H9 (cell line): ENCODE data around the gene UNC5B. TPM values are rescaled to one million over a fixed set of nuclear protein-coding genes. Genes with fewer than 3 reads are reported as not detected.

Experiments used
- DNase-seq: peaks from one replicate; pipeline ENCODE4 v3.0.0-alpha.2; 2017
- H2AFZ ChIP-seq: one replicate; pipeline ENCODE4 v1.6.1; 2013; ENCODE audit warnings: mild to moderate bottlenecking, low read length, control low read depth, moderate library complexity
- H2AK5ac ChIP-seq: 2 replicates; pipeline ENCODE4 v1.6.1; 2013; ENCODE audit warnings: low read length, control low read depth, mixed read lengths; ENCODE audit not compliant: insufficient read length
- H2BK120ac ChIP-seq: one replicate; pipeline ENCODE4 v1.6.1; 2013; ENCODE audit warnings: low read depth, mild to moderate bottlenecking, low read length, control low read depth, inconsistent platforms; ENCODE audit not compliant: poor library complexity, severe bottlenecking
- H2BK12ac ChIP-seq: 2 replicates; pipeline ENCODE4 v1.6.1; 2013; ENCODE audit warnings: low read length, control low read depth, mixed read lengths, low read depth; ENCODE audit not compliant: insufficient read length
- H2BK15ac ChIP-seq: 2 replicates; pipeline ENCODE4 v1.6.1; 2013; ENCODE audit warnings: low read depth, low read length, control low read depth
- H2BK20ac ChIP-seq: one replicate; pipeline ENCODE4 v1.6.1; 2013; ENCODE audit warnings: low read depth, mild to moderate bottlenecking, low read length, control low read depth, inconsistent platforms; ENCODE audit not compliant: poor library complexity, severe bottlenecking
- H2BK5ac ChIP-seq: 2 replicates; pipeline ENCODE4 v1.6.1; 2013; ENCODE audit warnings: low read length, control low read depth, mixed read lengths; ENCODE audit not compliant: insufficient read length
- H3K14ac ChIP-seq: 2 replicates; pipeline ENCODE4 v1.6.1; 2013; ENCODE audit warnings: low read length, control low read depth; ENCODE audit not compliant: insufficient read depth
- H3K18ac ChIP-seq: 2 replicates; pipeline ENCODE4 v1.6.1; 2013; ENCODE audit warnings: low read depth, mild to moderate bottlenecking, mixed read lengths, low read length, control low read depth; ENCODE audit not compliant: insufficient read length
- H3K23ac ChIP-seq: 2 replicates; pipeline ENCODE4 v1.6.1; 2013; ENCODE audit warnings: low read length, control low read depth, mixed read lengths, low read depth; ENCODE audit not compliant: insufficient read length
- H3K23me2 ChIP-seq: 2 replicates; pipeline ENCODE4 v1.6.1; 2013; ENCODE audit warnings: low read depth, mild to moderate bottlenecking, mixed read lengths, low read length, control low read depth; ENCODE audit not compliant: insufficient read length, poor library complexity, severe bottlenecking
- H3K27ac ChIP-seq: 2 replicates; pipeline ENCODE4 v1.5.1; 2013; ENCODE audit warnings: low read length, control low read depth, mixed read lengths, low read depth; ENCODE audit not compliant: insufficient read length
- H3K27me3 ChIP-seq: 2 replicates; pipeline ENCODE4 v1.6.1; 2013; ENCODE audit warnings: low read length, control low read depth, inconsistent platforms; ENCODE audit not compliant: insufficient read depth
- H3K4ac ChIP-seq: 2 replicates; pipeline ENCODE4 v1.6.1; 2013; ENCODE audit warnings: low read depth, mild to moderate bottlenecking, control low read depth, inconsistent platforms, low read length, moderate library complexity
- H3K4me1 ChIP-seq: 2 replicates; pipeline ENCODE4 v1.6.1; 2013; ENCODE audit warnings: low read length, control low read depth, inconsistent platforms; ENCODE audit not compliant: insufficient read depth
- H3K4me2 ChIP-seq: 2 replicates; pipeline ENCODE4 v1.6.1; 2013; ENCODE audit warnings: low read length, control low read depth, mixed read lengths; ENCODE audit not compliant: insufficient read length, insufficient read depth
- H3K56ac ChIP-seq: 2 replicates; pipeline ENCODE4 v1.6.1; 2013; ENCODE audit warnings: low read depth, mild to moderate bottlenecking, mixed read lengths, low read length, control low read depth; ENCODE audit not compliant: insufficient read length
- H3K79me1 ChIP-seq: 2 replicates; pipeline ENCODE4 v1.6.1; 2013; ENCODE audit warnings: low read depth, mild to moderate bottlenecking, moderate library complexity, low read length, control low read depth, inconsistent platforms; ENCODE audit not compliant: insufficient read depth, poor library complexity, severe bottlenecking
- H3K79me2 ChIP-seq: 2 replicates; pipeline ENCODE4 v1.6.1; 2013; ENCODE audit warnings: low read length, control low read depth, inconsistent platforms; ENCODE audit not compliant: insufficient read depth
- H3K9ac ChIP-seq: 2 replicates; pipeline ENCODE4 v1.6.1; 2013; ENCODE audit warnings: low read length, control low read depth, mixed read lengths; ENCODE audit not compliant: insufficient read length; ENCODE audit errors: extremely low read depth
- H3K9me3 ChIP-seq: one replicate; pipeline ENCODE4 v1.6.1; 2013; ENCODE audit warnings: low read depth, low read length, inconsistent platforms; ENCODE audit not compliant: control insufficient read depth
- H3T11ph ChIP-seq: one replicate; pipeline ENCODE4 v1.6.1; 2013; ENCODE audit warnings: mild to moderate bottlenecking, low read length, control low read depth, inconsistent platforms
- H4K20me1 ChIP-seq: one replicate; pipeline ENCODE4 v1.6.1; 2013; ENCODE audit not compliant: control insufficient read depth, insufficient read length, insufficient read depth
- H4K5ac ChIP-seq: 2 replicates; pipeline ENCODE4 v1.6.1; 2013; ENCODE audit warnings: low read depth, mild to moderate bottlenecking, mixed read lengths, low read length, control low read depth; ENCODE audit not compliant: insufficient read length
- H4K8ac ChIP-seq: replicated peaks from 2 replicates; pipeline ENCODE4 v1.6.1; 2013; ENCODE audit warnings: low read length, control low read depth, mixed read lengths, low read depth; ENCODE audit not compliant: insufficient read length
- H4K91ac ChIP-seq: 2 replicates; pipeline ENCODE4 v1.6.1; 2013; ENCODE audit warnings: low read depth, mild to moderate bottlenecking, moderate library complexity, mixed read lengths, low read length, control low read depth; ENCODE audit not compliant: insufficient read length
- H3K27ac Mint-ChIP-seq, 3 experiments: 2 replicates in 2 of 3; 3 replicates in 1 of 3; pipeline ENCODE4 v1.8.0; 2020 to 2021; ENCODE audit warnings: mixed read lengths in 3 of 3, mild to moderate bottlenecking in 1 of 3, moderate library complexity in 1 of 3
- H3K27me3 Mint-ChIP-seq: 2 replicates; pipeline ENCODE4 v1.8.0; 2021; ENCODE audit warnings: low read depth, mild to moderate bottlenecking, moderate library complexity, mixed read lengths
- H3K36me3 Mint-ChIP-seq, 3 experiments: 2 replicates in 2 of 3; 3 replicates in 1 of 3; pipeline ENCODE4 v1.8.0; 2020 to 2021; ENCODE audit warnings: low read depth in 3 of 3, mixed read lengths in 3 of 3; ENCODE audit not compliant: insufficient read depth in 1 of 3
- H3K4me1 Mint-ChIP-seq, 2 experiments: 2 replicates each; pipeline ENCODE4 v1.8.0; 2020; ENCODE audit warnings: mixed read lengths in 2 of 2
- H3K4me3 Mint-ChIP-seq, 2 experiments: 2 replicates in 1 of 2; 3 replicates in 1 of 2; pipeline ENCODE4 v1.8.0; 2020 to 2021; ENCODE audit warnings: mild to moderate bottlenecking in 2 of 2, mixed read lengths in 2 of 2, moderate library complexity in 1 of 2
- H3K9me3 Mint-ChIP-seq, 2 experiments: 2 replicates in 1 of 2; 3 replicates in 1 of 2; pipeline ENCODE4 v1.8.0; 2020; ENCODE audit warnings: mild to moderate bottlenecking in 2 of 2, mixed read lengths in 2 of 2, moderate library complexity in 1 of 2
- CTCF ChIP-seq: fragments of 200-600 bp; sonication (generic); conservative IDR thresholded peaks from 3 replicates; pipeline ENCODE4 v1.8.0; 2021; ENCODE audit warnings: antibody characterized with exemption, mild to moderate bottlenecking
- WGBS: extraction: QIAGEN DNeasy Blood & Tissue Kit; methylation state at CpG from one replicate; pipeline ENCODE4 v1.1.7; 2013; ENCODE audit warnings: missing lambda C conversion rate, low lambda C conversion rate, mixed read lengths; ENCODE audit not compliant: insufficient read length; ENCODE audit errors: extremely low coverage; 5-methylcytosine and 5-hydroxymethylcytosine counted together
- total RNA-seq: library from RNA; stranded (reverse); gene quantifications from 2 replicates; pipeline ENCODE4 v1.2.1, GENCODE V29; 2021

Gene UNC5B
- total RNA-seq, 1 experiment from 2014 or later: 28.4 TPM

DNA sequence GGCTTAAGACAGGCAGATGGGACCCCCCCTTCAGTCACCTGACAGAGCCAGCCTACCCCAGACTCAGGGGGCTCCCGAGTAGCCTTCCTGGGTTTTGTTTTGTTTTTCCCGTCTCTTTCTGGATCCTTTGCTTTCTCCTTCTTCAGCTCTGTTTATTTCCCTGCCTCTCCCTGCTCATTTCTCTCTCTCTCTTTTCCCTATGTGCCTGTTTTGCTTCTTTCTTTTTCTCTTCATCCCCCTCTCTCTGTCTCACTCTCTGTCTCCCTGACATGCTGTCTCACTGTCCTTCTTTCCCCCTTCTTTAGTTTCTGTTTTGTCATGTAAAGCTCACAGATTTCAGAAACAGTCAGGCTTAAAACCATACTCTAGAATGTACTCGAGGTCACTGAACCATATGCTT is 68.5 kb downstream of the UNC5B start:
- H3K4me3 Mint-ChIP-seq: peak overlapping the region in 1 of 2 experiments; percentile 5; a peak in 2 of 5 replicates
- H3K9me3 ChIP-seq: no peaks in the 10 kb centered on the region
- no peaks in the 10 kb centered on the region for H3K9me3 Mint-ChIP-seq
- no peak overlapping the region for H2BK15ac ChIP-seq
- no peaks in the 10 kb centered on the region for H3K27me3 Mint-ChIP-seq
- H4K91ac ChIP-seq: no peak overlapping the region
- no peaks in the 10 kb centered on the region for H3K23me2 ChIP-seq
- H3K4me2 ChIP-seq: no peak overlapping the region
- H2AFZ ChIP-seq: no peak overlapping the region
- H3K4ac ChIP-seq: no peak overlapping the region
- H3K79me1 ChIP-seq: no peaks in the 10 kb centered on the region
- peak overlapping the region; percentile 1 to 39 (median 19); a peak in 4 of 7 replicates for H3K27ac Mint-ChIP-seq
- H3K14ac ChIP-seq: no peak overlapping the region
- no peaks in the 10 kb centered on the region for H3K27me3 ChIP-seq
- H2BK120ac ChIP-seq: no peak overlapping the region
- H4K8ac ChIP-seq: no peak overlapping the region
- WGBS: no CpG with 5 or more reads among the region's 3 CpGs
- H3K56ac ChIP-seq: no peak overlapping the region
- peaks cover 36 to 37% of the 10 kb centered on the region in 2 experiments for H3K4me1 Mint-ChIP-seq
- TF ChIP-seq CTCF: no peak
- no peak overlapping the region for H2BK5ac ChIP-seq
- no peaks in the 10 kb centered on the region for H3K79me2 ChIP-seq
- no peak overlapping the region for H2AK5ac ChIP-seq
- H2BK20ac ChIP-seq: no peak overlapping the region
- no peak overlapping the region for H3K18ac ChIP-seq
- peaks cover 7 to 26% (median 20%) of the 10 kb centered on the region in 3 experiments for H3K36me3 Mint-ChIP-seq
- no peak overlapping the region for H4K5ac ChIP-seq
- H3K27ac ChIP-seq: no peak overlapping the region
- H3K4me1 ChIP-seq: no peaks in the 10 kb centered on the region; the same call in 1 of the 2 replicates
- no peaks in the 10 kb centered on the region for H4K20me1 ChIP-seq
- H3K23ac ChIP-seq: no peak overlapping the region
- no peak overlapping the region for H2BK12ac ChIP-seq
- no peak for DNase-seq
- H3K9ac ChIP-seq: no peak overlapping the region
- no peak overlapping the region for H3T11ph ChIP-seq
